ENCODE data around the gene HIGD1A.

DNA sequence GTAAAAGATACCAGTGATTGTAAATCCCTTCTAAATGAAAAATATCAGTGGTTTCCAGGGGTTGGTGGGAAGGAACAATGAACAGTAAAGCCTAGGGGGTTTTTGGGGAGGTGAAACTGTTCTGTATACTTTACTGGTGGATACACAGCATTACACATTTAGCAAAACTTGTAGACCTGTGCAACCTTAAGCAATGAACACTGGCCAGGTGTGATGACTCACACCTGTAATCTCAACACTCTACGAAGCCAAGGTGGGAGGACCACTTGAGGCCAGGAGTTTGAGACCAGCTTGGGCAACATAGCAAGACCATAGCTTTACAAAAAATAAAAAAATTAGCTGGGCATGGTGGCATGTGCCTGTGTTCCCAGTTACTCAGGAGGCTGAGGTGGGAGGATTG, 33.0 kb downstream of the HIGD1A start:
- no peak for TF ChIP-seq POLR2A (IDR thresholded peaks at IDR 0.05)
- TF ChIP-seq, protein P1, sequence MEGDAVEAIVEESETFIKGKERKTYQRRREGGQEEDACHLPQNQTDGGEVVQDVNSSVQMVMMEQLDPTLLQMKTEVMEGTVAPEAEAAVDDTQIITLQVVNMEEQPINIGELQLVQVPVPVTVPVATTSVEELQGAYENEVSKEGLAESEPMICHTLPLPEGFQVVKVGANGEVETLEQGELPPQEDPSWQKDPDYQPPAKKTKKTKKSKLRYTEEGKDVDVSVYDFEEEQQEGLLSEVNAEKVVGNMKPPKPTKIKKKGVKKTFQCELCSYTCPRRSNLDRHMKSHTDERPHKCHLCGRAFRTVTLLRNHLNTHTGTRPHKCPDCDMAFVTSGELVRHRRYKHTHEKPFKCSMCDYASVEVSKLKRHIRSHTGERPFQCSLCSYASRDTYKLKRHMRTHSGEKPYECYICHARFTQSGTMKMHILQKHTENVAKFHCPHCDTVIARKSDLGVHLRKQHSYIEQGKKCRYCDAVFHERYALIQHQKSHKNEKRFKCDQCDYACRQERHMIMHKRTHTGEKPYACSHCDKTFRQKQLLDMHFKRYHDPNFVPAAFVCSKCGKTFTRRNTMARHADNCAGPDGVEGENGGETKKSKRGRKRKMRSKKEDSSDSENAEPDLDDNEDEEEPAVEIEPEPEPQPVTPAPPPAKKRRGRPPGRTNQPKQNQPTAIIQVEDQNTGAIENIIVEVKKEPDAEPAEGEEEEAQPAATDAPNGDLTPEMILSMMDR (IDR thresholded peaks at IDR 0.05) = no peak

All from thyroid gland (tissue), 4 donors.